IPS-NIHi7 (cell line): ENCODE measurements around the gene CCDC154.
A peak's percentile ranks its signal among the peaks of the same experiment; 100 is the strongest.
"Not testable (repeated sequence)": the region's sequence is repeated elsewhere in the genome, so short reads cannot be mapped to it uniquely, and the experiment has no call there.

Experiments used
- DNase-seq: peaks from one replicate; pipeline ENCODE4 v3.0.0; 2012; ENCODE audit warnings: mixed read lengths; ENCODE audit errors: extremely low spot score

The CCDC154 gene

DNA sequence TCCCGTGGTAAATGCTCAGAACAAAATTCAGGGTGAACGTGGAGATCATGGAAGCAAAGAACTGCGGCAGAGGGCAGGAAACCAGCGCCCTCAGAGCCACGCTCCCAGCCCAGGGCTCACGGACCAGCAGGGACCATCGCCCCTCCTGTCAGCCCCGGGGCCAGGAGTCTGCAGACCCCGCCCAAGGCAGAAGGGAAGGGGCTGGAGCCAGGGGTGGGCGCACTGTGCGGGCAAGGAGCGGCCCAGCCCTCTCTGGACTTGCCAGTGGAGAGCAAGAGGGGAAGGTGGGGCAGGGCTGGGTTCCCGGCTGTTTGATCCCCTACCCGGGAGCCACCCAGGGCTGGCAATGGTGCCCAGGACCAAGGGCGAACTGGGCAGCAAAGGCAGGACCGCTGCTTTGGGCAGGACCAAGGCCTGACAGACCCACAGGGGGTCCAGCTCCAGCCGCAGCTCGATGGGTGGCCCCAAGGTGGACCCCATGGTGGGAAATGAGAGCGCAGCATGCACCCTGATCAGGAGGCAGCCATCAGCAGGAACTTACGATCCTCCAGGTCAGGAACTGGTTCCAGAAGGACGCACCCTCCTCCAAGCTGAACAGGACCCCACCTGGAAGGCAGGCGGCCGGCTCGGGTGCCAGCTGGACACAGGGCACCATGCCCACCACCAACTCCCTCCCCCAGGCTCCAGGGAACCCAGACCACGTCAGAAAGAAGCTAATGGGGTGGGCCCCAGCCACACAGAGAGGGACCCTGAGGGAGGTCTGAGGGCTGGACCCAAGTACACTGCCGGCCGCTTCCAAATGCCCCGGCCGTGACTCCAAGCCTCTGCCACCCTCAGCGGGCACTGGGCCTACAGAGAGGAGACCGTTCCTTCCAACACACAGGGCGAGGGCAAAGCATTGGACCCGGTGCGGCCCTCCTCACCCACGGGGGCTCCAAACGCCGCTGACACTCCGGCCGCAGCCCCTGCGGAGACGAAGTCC lies 11.1 kb upstream of the CCDC154 start:
- no peak for DNase-seq

DNA sequence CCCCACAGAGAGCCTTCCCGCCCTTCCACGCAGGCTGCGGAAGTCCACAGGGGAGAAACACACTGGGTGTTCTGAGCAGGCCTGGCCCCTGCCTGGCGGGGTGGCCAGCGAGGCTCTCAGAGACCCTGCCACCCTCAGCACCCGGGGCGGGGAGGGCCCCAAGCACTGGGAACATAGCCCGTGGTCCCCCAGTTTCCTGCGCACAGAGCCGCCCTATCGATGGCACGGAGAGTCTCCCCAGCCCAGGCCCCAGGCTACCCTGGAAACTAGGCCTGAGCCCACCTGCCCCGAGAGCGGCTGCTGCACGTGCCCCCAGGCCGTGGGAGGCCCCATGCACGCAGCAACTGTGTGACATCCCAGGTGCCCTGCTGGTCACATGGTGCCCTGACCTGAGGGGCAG lies 10.2 kb upstream of the CCDC154 start:
- no peak for DNase-seq

DNA sequence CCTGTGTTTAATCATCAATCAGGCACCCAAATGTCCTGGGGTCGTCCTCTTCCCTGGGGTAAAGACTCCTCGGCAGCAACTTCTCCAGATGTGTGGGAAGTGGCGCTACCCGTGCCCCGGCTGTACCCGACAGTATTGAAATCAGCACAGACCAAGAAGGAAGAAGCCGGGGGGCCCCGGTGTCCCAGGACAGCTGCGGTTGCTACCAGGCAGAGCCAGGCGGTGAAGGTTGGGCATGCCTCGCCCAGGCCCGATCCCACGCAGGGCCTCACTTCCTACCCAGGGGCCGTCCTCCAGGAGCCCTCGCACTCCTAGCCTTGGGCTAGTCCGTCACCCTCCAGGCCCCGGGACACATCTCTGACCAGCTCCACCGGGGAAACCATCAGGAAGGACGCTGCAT lies 9.0 kb upstream of the CCDC154 start:
- DNase-seq: no peak

GRCh38 chr16:1452530-1452929 lies 8.2 kb upstream of the CCDC154 start:
- no peak for DNase-seq

DNA sequence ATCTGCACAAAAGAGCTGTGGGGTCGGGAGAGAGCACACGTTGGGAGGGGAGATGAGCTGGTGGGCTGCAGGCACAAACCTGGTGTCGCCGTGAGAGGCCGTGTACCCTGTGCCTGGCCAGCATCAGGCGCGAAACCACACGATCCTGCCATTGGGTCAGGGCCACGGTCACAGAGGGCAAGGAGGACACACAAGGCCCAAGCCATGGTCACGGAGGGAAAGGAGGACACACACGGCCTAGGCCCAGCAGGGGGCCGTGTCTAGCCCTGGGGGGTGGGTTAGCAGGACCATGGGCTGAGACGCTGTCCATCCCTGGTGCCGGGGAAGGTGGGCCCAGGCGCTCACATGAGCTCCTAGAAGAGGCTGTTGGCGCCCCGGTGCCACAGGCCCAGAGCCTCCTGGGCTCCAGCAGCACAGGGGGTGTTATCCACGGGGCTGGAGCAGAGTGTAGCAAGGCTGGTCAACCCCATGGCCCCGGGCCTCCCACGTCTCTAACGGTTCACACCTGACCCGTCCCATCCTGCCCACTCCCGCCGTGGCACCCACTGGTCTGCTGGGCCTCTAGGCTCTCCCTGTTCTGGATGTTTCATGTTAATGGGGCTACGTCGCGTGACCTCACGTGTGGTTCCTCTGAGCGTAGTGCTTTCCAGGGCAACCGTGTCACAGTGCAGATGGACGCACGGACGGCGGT lies 7.5 kb upstream of the CCDC154 start:
- no peak for DNase-seq

- DNase-seq: no peak
Measured at GRCh38 chr16:1450841-1451240, 6.5 kb upstream of the CCDC154 start.

- peak; percentile 67 for DNase-seq
Measured at GRCh38 chr16:1450218-1450617, 5.9 kb upstream of the CCDC154 start.

- no peak for DNase-seq
Measured at GRCh38 chr16:1449201-1449788, 4.9 kb upstream of the CCDC154 start.

DNA sequence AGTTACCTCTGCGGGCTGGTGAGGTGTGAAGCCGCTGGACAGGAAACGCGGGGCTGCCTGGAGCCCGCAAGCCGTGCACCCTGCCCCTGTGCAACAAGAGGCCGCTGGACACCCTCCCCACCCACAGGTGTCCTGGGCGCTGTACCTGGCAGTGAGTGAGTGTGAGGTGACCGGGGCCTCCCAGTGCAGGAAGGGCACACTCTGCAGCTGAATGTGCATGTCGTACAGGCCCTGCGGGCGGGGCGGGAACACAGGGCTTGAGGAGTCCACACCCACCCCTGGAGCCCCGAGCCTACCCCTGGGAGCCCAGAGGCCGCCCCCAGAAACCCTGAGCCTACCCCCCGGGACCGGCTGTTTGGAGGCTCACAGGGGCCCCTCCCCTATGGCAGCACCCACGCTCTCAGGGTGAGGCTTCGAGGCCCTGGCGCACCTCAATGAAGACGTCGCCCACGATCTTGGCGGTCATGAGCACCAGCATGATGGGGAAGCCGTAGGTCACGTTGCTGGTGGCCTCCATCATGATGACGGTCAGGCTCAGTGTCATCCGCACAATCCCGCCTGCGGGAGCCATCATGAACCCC lies 4.3 kb upstream of the CCDC154 start:
- DNase-seq: no peak

DNA sequence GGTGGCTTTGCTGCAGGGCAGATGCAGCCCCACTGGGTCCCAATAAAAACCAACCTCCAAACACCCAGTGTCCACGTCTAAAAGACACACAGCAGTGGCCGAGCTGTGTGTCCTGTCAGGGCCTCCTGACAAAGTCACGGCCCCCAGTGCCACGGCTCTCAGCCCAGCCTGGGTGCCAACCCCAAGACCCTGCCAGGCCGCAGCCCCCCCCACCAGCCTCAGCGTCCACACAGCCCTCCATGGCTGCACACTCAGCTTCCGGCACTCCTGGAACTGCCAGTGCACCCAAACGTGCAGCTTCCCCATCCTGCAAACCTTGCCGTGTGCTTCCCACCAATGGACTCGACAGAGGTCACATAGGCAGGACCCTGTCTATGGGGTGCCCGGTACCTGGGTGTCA lies 3.6 kb upstream of the CCDC154 start:
- DNase-seq: no peak

DNA sequence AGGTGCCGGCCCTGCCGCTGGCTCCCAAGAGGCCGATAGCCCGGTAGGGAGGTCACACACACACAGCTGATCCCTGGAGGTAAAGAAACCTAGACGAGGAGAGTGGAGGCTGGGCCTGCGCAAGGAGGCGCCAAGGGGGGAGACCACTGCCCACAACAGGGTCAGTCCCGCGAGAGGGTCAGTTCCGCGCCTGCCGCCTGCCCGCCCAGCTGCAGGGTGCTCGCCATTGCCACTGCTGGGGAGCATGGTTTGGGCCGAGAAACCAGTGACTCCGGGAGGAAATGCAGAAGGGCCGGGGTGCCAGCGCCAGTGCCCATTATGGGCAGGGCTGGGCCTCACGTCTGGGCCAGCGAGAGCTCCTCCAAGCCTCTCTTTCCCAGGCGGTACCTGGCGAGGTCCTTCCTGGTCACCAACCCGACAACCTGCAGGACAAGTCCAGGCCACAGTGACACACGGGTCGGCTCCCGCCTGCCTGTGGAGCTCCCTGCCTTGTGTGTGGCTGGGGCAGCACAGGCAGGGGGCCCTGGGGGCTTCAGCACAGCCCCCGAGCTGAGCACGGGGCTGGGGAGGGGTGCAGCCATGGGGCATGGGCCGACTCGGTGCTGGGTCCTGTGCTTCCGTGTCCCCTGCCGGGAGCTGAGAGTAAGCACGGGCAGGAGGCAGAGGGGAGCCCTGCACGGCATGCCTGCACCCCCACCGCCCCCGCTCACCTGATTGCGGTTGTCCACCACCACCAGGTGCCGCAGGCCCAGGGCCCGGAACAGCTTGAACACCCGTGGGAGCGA lies 2.1 kb upstream of the CCDC154 start:
- DNase-seq: no peak

GRCh38 chr16:1445518-1446203 lies 1.3 kb upstream of the CCDC154 start:
- no peak for DNase-seq

- no peak for DNase-seq
Measured at GRCh38 chr16:1444730-1445517, 568 bp upstream of the CCDC154 start.

- DNase-seq: no peak
Measured at GRCh38 chr16:1443403-1443973, 868 bp downstream of the CCDC154 start.

- no peak for DNase-seq
Measured at GRCh38 chr16:1442697-1443096, 1.7 kb downstream of the CCDC154 start.

DNA sequence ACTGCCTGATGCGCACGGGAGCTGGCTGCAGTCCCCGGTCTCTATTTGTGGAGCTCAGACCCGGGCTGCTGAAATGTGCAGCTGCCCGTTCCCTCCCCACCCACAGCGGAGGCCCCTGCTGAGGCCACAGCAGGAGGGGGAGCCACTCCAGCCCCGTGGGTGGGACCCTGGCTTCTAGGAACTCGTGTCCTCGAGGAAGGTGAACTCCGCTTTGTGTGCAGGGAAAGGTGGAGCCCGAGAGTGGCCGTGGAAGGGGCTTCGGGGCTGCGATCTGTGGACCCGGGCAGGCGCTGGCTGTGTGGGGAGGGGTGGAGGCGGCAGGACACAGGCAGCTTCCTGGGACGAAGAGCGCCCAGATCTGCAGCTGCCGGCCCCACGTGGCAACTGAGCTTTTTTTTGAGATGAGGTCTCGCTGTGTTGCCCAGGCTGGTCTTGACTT lies 2.9 kb downstream of the CCDC154 start:
- DNase-seq: no peak

DNA sequence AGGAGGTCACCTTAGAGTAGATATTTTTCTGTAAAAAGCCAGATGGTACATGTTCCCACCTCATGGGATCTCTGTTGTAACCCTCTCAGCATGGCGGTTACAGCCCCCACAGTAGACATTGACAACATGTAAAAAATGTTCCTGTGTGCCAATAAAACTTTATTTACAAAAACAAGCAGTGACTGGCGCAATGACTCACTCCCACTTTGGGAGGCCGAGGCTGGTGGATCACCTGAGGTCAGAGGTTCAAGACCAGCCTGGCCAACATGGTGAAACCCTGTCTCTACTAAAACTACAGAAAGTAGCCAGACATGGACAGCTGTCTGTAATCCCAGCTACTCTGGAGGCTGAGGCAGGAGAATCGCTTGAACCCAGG lies 4.7 kb downstream of the CCDC154 start:
- not testable (repeated sequence) for DNase-seq

DNA sequence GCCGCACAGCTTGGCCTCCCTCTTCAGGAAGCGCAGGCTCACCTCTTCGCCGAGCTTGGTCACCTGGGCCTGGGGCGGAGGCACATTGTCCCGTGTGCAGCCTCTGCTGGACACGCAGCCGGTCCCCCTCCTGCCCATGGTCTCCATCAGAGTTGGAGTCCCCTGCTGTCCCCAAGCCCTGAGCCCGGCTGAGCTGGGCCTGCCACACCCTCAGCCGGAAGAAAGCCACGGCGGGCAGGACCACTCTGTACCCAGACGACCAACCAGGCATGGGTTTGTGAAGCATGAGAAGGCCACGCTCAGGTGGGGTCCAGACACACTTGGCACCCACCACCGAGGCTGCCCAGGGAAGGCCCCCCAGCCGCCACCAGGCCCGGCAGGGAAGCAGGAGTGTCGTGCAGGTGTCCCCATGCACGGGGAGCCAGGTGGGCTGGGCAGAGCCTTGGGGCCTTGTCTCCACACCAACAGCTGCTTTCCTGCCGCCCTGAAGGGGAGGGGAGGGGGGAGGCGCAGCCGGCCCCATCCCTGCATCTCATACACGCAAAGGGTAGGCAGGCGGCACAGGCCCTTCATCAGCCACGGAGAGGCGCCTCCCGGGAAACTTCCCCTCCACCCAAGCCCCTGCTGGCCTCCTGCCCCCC lies 5.2 kb downstream of the CCDC154 start:
- DNase-seq: no peak
